HepG2 (cell line): ENCODE results near the gene HORMAD2. TPM values are rescaled to one million over a fixed set of nuclear protein-coding genes. Genes with fewer than 3 reads are reported as not detected.

ENCODE experiments used
- ARNT ChIP-seq: fragments of 450-650 bp; IDR thresholded peaks from 2 replicates; pipeline ENCODE4 v1.6.1; 2017
- BHLHE40 ChIP-seq: IDR thresholded peaks from 2 replicates; pipeline ENCODE4 v1.6.1; 2011; ENCODE audit warnings: low read length, improper control_type of control experiment
- CBX2 ChIP-seq, 2 experiments: fragments of 200-600 bp in 1 of 2; sonication (generic); formaldehyde crosslinking in 1 of 2; IDR thresholded peaks; 2 replicates each; pipeline versions ENCODE4 v1.7.0 to v1.8.1; 2018 to 2022; ENCODE audit warnings: low read depth in 2 of 2, low read length in 1 of 2, mild to moderate bottlenecking in 1 of 2, missing genetic modification reagents in 1 of 2
- CHCHD3 ChIP-seq: sonication (generic); formaldehyde crosslinking; IDR thresholded peaks from 2 replicates; pipeline ENCODE4 v1.8.0; 2022; ENCODE audit warnings: mild to moderate bottlenecking, missing genetic modification reagents, moderate library complexity
- ELF1 ChIP-seq: sonication (generic); formaldehyde crosslinking; IDR thresholded peaks from 2 replicates; pipeline ENCODE4 v1.4.0; 2020; ENCODE audit warnings: missing genetic modification reagents
- ERF ChIP-seq: IDR thresholded peaks from 2 replicates; pipeline ENCODE4 v1.6.1; 2018; ENCODE audit warnings: missing biosample characterization, missing genetic modification reagents
- HOXA5 ChIP-seq: sonication (generic); formaldehyde crosslinking; IDR thresholded peaks from 2 replicates; pipeline ENCODE4 v1.4.0; 2020; ENCODE audit warnings: missing genetic modification reagents
- HOXA9 ChIP-seq: sonication (generic); formaldehyde crosslinking; IDR thresholded peaks from 2 replicates; pipeline ENCODE4 v1.8.1; 2022; ENCODE audit warnings: missing genetic modification reagents, mild to moderate bottlenecking, moderate library complexity, borderline replicate concordance
- KLF9 ChIP-seq: IDR thresholded peaks from 2 replicates; pipeline ENCODE4 v1.6.1; 2016; ENCODE audit warnings: low read depth
- KMT2A ChIP-seq: sonication (generic); formaldehyde crosslinking; IDR thresholded peaks from 2 replicates; pipeline ENCODE4 v1.4.0; 2020; ENCODE audit warnings: missing genetic modification reagents
- NFRKB ChIP-seq: fragments of 450-650 bp; IDR thresholded peaks from 2 replicates; pipeline ENCODE4 v1.6.1; 2017
- PBX2 ChIP-seq: IDR thresholded peaks from 2 replicates; pipeline ENCODE4 v1.6.1; 2016; ENCODE audit warnings: control low read depth
- PLSCR1 ChIP-seq: sonication (generic); formaldehyde crosslinking; IDR thresholded peaks from 2 replicates; pipeline ENCODE4 v1.5.0; 2020; ENCODE audit warnings: missing genetic modification reagents, mild to moderate bottlenecking, borderline replicate concordance
- RAD21 ChIP-seq: fragments of 450-650 bp; formaldehyde crosslinking; IDR thresholded peaks from 2 replicates; pipeline ENCODE4 v1.5.0; 2020; ENCODE audit warnings: mild to moderate bottlenecking
- RFXANK ChIP-seq: IDR thresholded peaks from 2 replicates; pipeline ENCODE4 v1.6.1; 2016
- RFXAP ChIP-seq: sonication (generic); formaldehyde crosslinking; IDR thresholded peaks from 2 replicates; pipeline ENCODE4 v1.4.0; 2020; ENCODE audit warnings: missing genetic modification reagents, borderline replicate concordance
- SAP130 ChIP-seq: IDR thresholded peaks from 2 replicates; pipeline ENCODE4 v1.6.1; 2016; ENCODE audit warnings: low read depth
- ZBTB10 ChIP-seq: sonication (generic); formaldehyde crosslinking; IDR thresholded peaks from 2 replicates; pipeline ENCODE4 v1.4.0; 2020; ENCODE audit warnings: missing genetic modification reagents, borderline replicate concordance
- ZNF296 ChIP-seq: sonication (generic); formaldehyde crosslinking; conservative IDR thresholded peaks from 2 replicates; pipeline ENCODE4 v1.5.0; 2020; ENCODE audit warnings: mild to moderate bottlenecking, missing genetic modification reagents
- ZNF34 ChIP-seq: sonication (generic); formaldehyde crosslinking; IDR thresholded peaks from 2 replicates; pipeline ENCODE4 v1.4.0; 2020; ENCODE audit warnings: mild to moderate bottlenecking, missing genetic modification reagents, borderline replicate concordance
- ZNF367 ChIP-seq: sonication (generic); formaldehyde crosslinking; IDR thresholded peaks from 2 replicates; pipeline ENCODE4 v1.4.0; 2020; ENCODE audit warnings: missing genetic modification reagents, borderline replicate concordance
- ZNF430 ChIP-seq: sonication (generic); formaldehyde crosslinking; IDR thresholded peaks from 2 replicates; pipeline ENCODE4 v1.9.0; 2021; ENCODE audit warnings: mild to moderate bottlenecking, missing genetic modification reagents
- ZNF432 ChIP-seq: sonication (generic); formaldehyde crosslinking; IDR thresholded peaks from 2 replicates; pipeline ENCODE4 v1.5.0; 2020; ENCODE audit warnings: missing genetic modification reagents, mild to moderate bottlenecking, borderline replicate concordance
- ZNF577 ChIP-seq: sonication (generic); formaldehyde crosslinking; IDR thresholded peaks from 2 replicates; pipeline ENCODE4 v1.4.0; 2020; ENCODE audit warnings: mild to moderate bottlenecking, low read depth, missing genetic modification reagents, borderline replicate concordance
- ZNF580 ChIP-seq: IDR thresholded peaks from 2 replicates; pipeline ENCODE4 v1.6.1; 2016; ENCODE audit warnings: low read depth, borderline replicate concordance
- ZNF644 ChIP-seq: IDR thresholded peaks from 2 replicates; pipeline ENCODE4 v1.6.1; 2016; ENCODE audit warnings: low read depth
- ZNF652 ChIP-seq: IDR thresholded peaks from 2 replicates; pipeline ENCODE4 v1.6.1; 2016; ENCODE audit warnings: low read depth, borderline replicate concordance
- ZNF747 ChIP-seq: sonication (generic); formaldehyde crosslinking; IDR thresholded peaks from 2 replicates; pipeline ENCODE4 v1.8.1; 2023; ENCODE audit warnings: missing genetic modification reagents, mild to moderate bottlenecking, borderline replicate concordance
- ZNF850 ChIP-seq: sonication (generic); formaldehyde crosslinking; conservative IDR thresholded peaks from 2 replicates; pipeline ENCODE4 v1.9.0; 2021; ENCODE audit warnings: mild to moderate bottlenecking, missing genetic modification reagents
- polyA plus RNA-seq, 8 experiments: library from polyadenylated mRNA; depleted of rRNA in 3 of 8; stranded (reverse) in 7 of 8; unstranded in 1 of 8; fragments of >200 nt; fragmentation: Illumina TruSeq in 4 of 8; extraction: Trizol in 4 of 8; gene quantifications; 2 replicates each; pipeline versions ENCODE4 v1.2.1 to v1.2.3, GENCODE V29; 2011 to 2016; ENCODE audit warnings: low read depth in 4 of 8, missing spikeins in 1 of 8, mixed read lengths in 1 of 8; ENCODE audit not compliant: insufficient read depth in 1 of 8
- total RNA-seq, 5 experiments: library from RNA; depleted of rRNA; stranded (reverse); fragments of >200 nt; fragmentation: Illumina TruSeq; extraction: Trizol; gene quantifications; 2 replicates each; pipeline ENCODE4 v1.2.3, GENCODE V29; 2016; ENCODE audit warnings: low read depth in 1 of 5

HORMAD2 gene
- total and polyA plus RNA-seq, 2 of the 13 experiments (the other 11 are each of a cell fraction or from before 2014, with no cell fraction given): not detected

- TF ChIP-seq ZNF367 (CRISPR knock-in tag) (no peak), ELF1 (CRISPR knock-in tag) (no peak), BHLHE40 (no peak), CBX2 (IDR thresholded peaks at IDR 0.05; ENCODE audit: low read depth, low read length) (no peak), CBX2 (CRISPR knock-in tag; IDR thresholded peaks at IDR 0.05; ENCODE audit: low read depth) (no peak), ZNF850 (CRISPR knock-in tag) (no peak), RFXANK (CRISPR knock-in tag) (no peak), ZNF34 (CRISPR knock-in tag) (no peak), RFXAP (no peak), SAP130 (CRISPR knock-in tag) (peak; percentile 65), ZBTB10 (CRISPR knock-in tag) (peak; percentile 83; the same call in 1 of the 2 replicates), ZNF432 (no peak), ZNF430 (no peak), PBX2 (no peak), RAD21 (CRISPR knock-in tag) (no peak), HOXA9 (CRISPR knock-in tag) (no peak), ARNT (no peak), KLF9 (CRISPR knock-in tag) (no peak), NFRKB (no peak), ZNF747 (CRISPR knock-in tag) (no peak), HOXA5 (no peak), CHCHD3 (no peak), ZNF577 (CRISPR knock-in tag) (no peak), ERF (peak; percentile 67), ZNF296 (no peak), ZNF580 (CRISPR knock-in tag) (no peak), ZNF652 (CRISPR knock-in tag) (no peak), PLSCR1 (no peak), KMT2A (no peak), ZNF644 (peak; percentile 37; the same call in 1 of the 2 replicates)
Observed at GRCh38 chr22:30210235-30210909, 130.1 kb downstream of the HORMAD2 start (continued).
